Measurements from ENCODE around the gene STAM2. TPM values are rescaled to one million over a fixed set of nuclear protein-coding genes. Genes with fewer than 3 reads are reported as not detected.
"Not testable (repeated sequence)": the region's sequence is repeated elsewhere in the genome, so short reads cannot be mapped to it uniquely, and the experiment has no call there.

Gene STAM2
- total RNA-seq (10 to 100 TPM; 22.8 to 23.1 TPM), polyA plus RNA-seq (1 to 10 TPM; 2.1 to 5.2 (median 3.9) TPM), total RNA-seq (19.7 to 49.1 (median 43.6) reads per million in 6 experiments)

GRCh38 chr2:152175368-152176112 lies at the start of gene STAM2:
STAM2 (minus strand) TSS chr2:152175763; CDS start chr2:152175642, 121 bp downstream.
- Mint-ChIP-seq H3K27me3 (peaks cover 0 to 12% (median 3%) of the 10 kb centered on the region in 5 donors), H3K4me3 (peak within 1 kb of the TSS; percentile 92 to 99 (median 97)), H3K4me1 (peaks cover 19 to 43% (median 36%) of the 10 kb centered on the region in 4 donors), H3K36me3 (peaks cover 0 to 4% (median 2%) of the 10 kb centered on the region in 3 donors), H3K27ac (peak within 1 kb of the TSS; percentile 98 to 99 (median 99)), H3K9me3 (no peaks in the 10 kb centered on the region)
- POLR2A ChIA-PET: interaction anchor here (0.9 to 2.7 kb wide), 5 partner anchors 460 to 567 kb away, joined by 3 to 19 read pairs (median 4); partner anchors contain the start of genes ARL6IP6 and PRPF40A
- DNase-seq: peak; percentile 81 to 96 (median 93)
- peak; percentile 86 to 87 for ATAC-seq

GRCh38 chr2:152223977-152224376 lies 48.4 kb upstream of the STAM2 start:
- Mint-ChIP-seq H3K9me3 (no peaks in the 10 kb centered on the region), H3K36me3 (no peaks in the 10 kb centered on the region), H3K4me3 (no peak overlapping the region), H3K27me3 (peaks cover 2 to 18% (median 8%) of the 10 kb centered on the region in 5 donors), H3K4me1 (peaks cover 0 to 1% (median 0%) of the 10 kb centered on the region in 4 donors), H3K27ac (no peak overlapping the region)
- no peak for DNase-seq
- ATAC-seq: no peak
- POLR2A ChIA-PET: no interaction called here

- ATAC-seq (no peak), DNase-seq (no peak)
- Mint-ChIP-seq H3K4me3 (no peak overlapping the region), H3K27me3 (peaks cover 2 to 18% (median 8%) of the 10 kb centered on the region in 5 donors), H3K27ac (no peak overlapping the region), H3K9me3 (no peaks in the 10 kb centered on the region), H3K36me3 (no peaks in the 10 kb centered on the region), H3K4me1 (peaks cover 0 to 1% (median 0%) of the 10 kb centered on the region in 4 donors)
- POLR2A ChIA-PET: no interaction called here
These were observed 47.5 kb upstream of the STAM2 start for GRCh38 chr2:152222975-152223637.

GRCh38 chr2:152221839-152222238 lies 46.3 kb upstream of the STAM2 start:
- H3K27ac Mint-ChIP-seq: no peak overlapping the region
- no peaks in the 10 kb centered on the region for H3K36me3 Mint-ChIP-seq
- POLR2A ChIA-PET: no interaction called here
- no peak for DNase-seq
- H3K4me3 Mint-ChIP-seq: no peak overlapping the region
- no peaks in the 10 kb centered on the region for H3K9me3 Mint-ChIP-seq
- no peak for ATAC-seq
- peaks cover under 1 to 18% (median 5%) of the 10 kb centered on the region in 5 donors for H3K27me3 Mint-ChIP-seq
- H3K4me1 Mint-ChIP-seq: peaks cover 0 to 1% (median 0%) of the 10 kb centered on the region in 4 donors

- H3K4me3 Mint-ChIP-seq: no peak overlapping the region
- peaks cover 0 to 5% (median 0%) of the 10 kb centered on the region in 9 donors for H3K9me3 Mint-ChIP-seq
- ATAC-seq: no peak
- POLR2A ChIA-PET: no interaction called here
- H3K27ac Mint-ChIP-seq: no peak overlapping the region
- peaks cover 0 to 5% (median 0%) of the 10 kb centered on the region in 3 donors for H3K36me3 Mint-ChIP-seq
- H3K4me1 Mint-ChIP-seq: no peaks in the 10 kb centered on the region
- DNase-seq: no peak
- peaks cover 0 to 4% (median 0%) of the 10 kb centered on the region in 5 donors for H3K27me3 Mint-ChIP-seq
These were observed 43.7 kb upstream of the STAM2 start for GRCh38 chr2:152219077-152219828.

GRCh38 chr2:152201466-152201830 lies 25.9 kb upstream of the STAM2 start:
- ATAC-seq (no peak), DNase-seq (no peak)
- POLR2A ChIA-PET: no interaction called here
- Mint-ChIP-seq H3K4me3 (no peak overlapping the region), H3K4me1 (no peaks in the 10 kb centered on the region), H3K27ac (no peak overlapping the region), H3K9me3 (peaks cover 0 to 4% (median 0%) of the 10 kb centered on the region in 9 donors), H3K36me3 (no peaks in the 10 kb centered on the region), H3K27me3 (peaks cover 9 to 45% (median 18%) of the 10 kb centered on the region in 5 donors)

GRCh38 chr2:152200565-152201465 lies 25.3 kb upstream of the STAM2 start:
- Mint-ChIP-seq H3K4me1 (no peaks in the 10 kb centered on the region), H3K27me3 (peaks cover 14 to 51% (median 17%) of the 10 kb centered on the region in 5 donors), H3K36me3 (no peaks in the 10 kb centered on the region), H3K9me3 (peaks cover 0 to 8% (median 0%) of the 10 kb centered on the region in 9 donors), H3K4me3 (no peak overlapping the region), H3K27ac (no peak overlapping the region)
- no peak for DNase-seq
- POLR2A ChIA-PET: no interaction called here
- no peak for ATAC-seq

- Mint-ChIP-seq H3K4me1 (no peaks in the 10 kb centered on the region), H3K36me3 (no peaks in the 10 kb centered on the region), H3K27ac (no peak overlapping the region), H3K4me3 (no peak overlapping the region), H3K9me3 (peaks cover 0 to 8% (median 0%) of the 10 kb centered on the region in 9 donors), H3K27me3 (peaks cover 15 to 58% (median 19%) of the 10 kb centered on the region in 5 donors)
- POLR2A ChIA-PET: no interaction called here
- ATAC-seq: no peak
- no peak for DNase-seq
These were observed 24.5 kb upstream of the STAM2 start for GRCh38 chr2:152200101-152200500.

GRCh38 chr2:152198499-152198898 lies 22.9 kb upstream of the STAM2 start:
- no peak overlapping the region for H3K4me3 Mint-ChIP-seq

GRCh38 chr2:152197508-152198284 lies 22.1 kb upstream of the STAM2 start:
- H3K27ac Mint-ChIP-seq, H3K9me3 Mint-ChIP-seq, H3K4me3 Mint-ChIP-seq, ATAC-seq, H3K36me3 Mint-ChIP-seq, H3K4me1 Mint-ChIP-seq, POLR2A ChIA-PET, DNase-seq: not testable (repeated sequence)
- H3K27me3 Mint-ChIP-seq: peaks cover 22 to 68% (median 30%) of the 10 kb centered on the region in 5 donors

More at GRCh38 chr2:152198499-152198898, 22.9 kb upstream of the STAM2 start:
- DNase-seq (no peak), ATAC-seq (no peak)
- H3K4me1 Mint-ChIP-seq: no peaks in the 10 kb centered on the region
- no peaks in the 10 kb centered on the region for H3K36me3 Mint-ChIP-seq
- no peak overlapping the region for H3K27ac Mint-ChIP-seq
- peaks cover 18 to 66% (median 22%) of the 10 kb centered on the region in 5 donors for H3K27me3 Mint-ChIP-seq
- peaks cover 0 to 8% (median 0%) of the 10 kb centered on the region in 9 donors for H3K9me3 Mint-ChIP-seq
- POLR2A ChIA-PET: no interaction called here
